Keratinocyte (primary cell): ENCODE measurements around the gene DCHS2. TPM values are rescaled to one million over a fixed set of nuclear protein-coding genes. Genes with fewer than 3 reads are reported as not detected.

Experiments
- DNase-seq: peaks from one replicate; pipeline ENCODE4 v3.0.0-alpha.2; 2011; ENCODE audit warnings: low read depth, missing footprints, low spot score
- FAIRE-seq: peaks from 2 replicates; lab custom pipeline; 2011; peaks lifted over from hg19 to GRCh38; lab: Jason Lieb, UNC
- H2AFZ ChIP-seq: 2 replicates; pipeline ENCODE4 v1.6.0; 2012; ENCODE audit warnings: low read length, control low read depth, inconsistent platforms; ENCODE audit not compliant: control insufficient read depth
- H3K27ac ChIP-seq: 2 replicates; pipeline ENCODE4 v1.5.1; 2011; ENCODE audit warnings: low read length; ENCODE audit not compliant: control insufficient read depth, insufficient read depth
- H3K27me3 ChIP-seq: 3 replicates; pipeline ENCODE4 v1.6.0; 2011; ENCODE audit warnings: low read length; ENCODE audit not compliant: control insufficient read depth, insufficient read depth; ENCODE audit errors: extremely low read depth
- H3K36me3 ChIP-seq, 2 experiments: 2 replicates in 1 of 2; 3 replicates in 1 of 2; pipeline ENCODE4 v1.5.1; 2011; ENCODE audit warnings: low read length in 2 of 2, mild to moderate bottlenecking in 1 of 2; ENCODE audit not compliant: control insufficient read depth in 2 of 2, insufficient read depth in 2 of 2; ENCODE audit errors: extremely low read depth in 1 of 2
- H3K4me1 ChIP-seq: 3 replicates; pipeline ENCODE4 v1.5.1; 2011; ENCODE audit warnings: low read length; ENCODE audit not compliant: control insufficient read depth, insufficient read depth; ENCODE audit errors: extremely low read depth
- H3K4me2 ChIP-seq: 3 replicates; pipeline ENCODE4 v1.6.0; 2011; ENCODE audit warnings: low read depth, low read length; ENCODE audit not compliant: control insufficient read depth, insufficient read depth; ENCODE audit errors: extremely low read depth
- H3K4me3 ChIP-seq, 3 experiments: fragments of 200-600 bp in 1 of 3; sonication (generic) in 1 of 3; 2 replicates in 2 of 3; 3 replicates in 1 of 3; pipeline ENCODE4 v1.5.1; 2011 to 2016; ENCODE audit warnings: low read length in 3 of 3, mild to moderate bottlenecking in 3 of 3, control low read depth in 2 of 3, inconsistent platforms in 1 of 3, low read depth in 1 of 3, mixed read lengths in 1 of 3, mixed run types in 1 of 3, moderate library complexity in 1 of 3; ENCODE audit not compliant: control insufficient read depth in 2 of 3, insufficient read depth in 2 of 3; ENCODE audit errors: extremely low read depth in 1 of 3
- H3K79me2 ChIP-seq: 2 replicates; pipeline ENCODE4 v1.6.0; 2012; ENCODE audit warnings: low read length; ENCODE audit not compliant: control insufficient read depth, insufficient read depth
- H3K9ac ChIP-seq: 3 replicates; pipeline ENCODE4 v1.6.0; 2011; ENCODE audit warnings: low read length; ENCODE audit not compliant: control insufficient read depth, insufficient read depth; ENCODE audit errors: extremely low read depth
- H3K9me1 ChIP-seq: 3 replicates; pipeline ENCODE4 v1.6.0; 2011; ENCODE audit warnings: low read length; ENCODE audit not compliant: control insufficient read depth, insufficient read depth; ENCODE audit errors: extremely low read depth
- H3K9me3 ChIP-seq: 2 replicates; pipeline ENCODE4 v1.5.1; 2012; ENCODE audit warnings: low read depth, low read length; ENCODE audit not compliant: control insufficient read depth
- H4K20me1 ChIP-seq: 3 replicates; pipeline ENCODE4 v1.6.0; 2011; ENCODE audit warnings: low read length; ENCODE audit not compliant: control insufficient read depth, insufficient read depth; ENCODE audit errors: extremely low read depth
- CTCF ChIP-seq, 3 experiments: IDR thresholded peaks in 1 of 3; conservative IDR thresholded peaks in 1 of 3; optimal IDR thresholded peaks in 1 of 3; 2 replicates in 2 of 3; 3 replicates in 1 of 3; pipeline versions ENCODE3 to v1.5.1; 2011; ENCODE audit warnings: low read length in 3 of 3, mild to moderate bottlenecking in 3 of 3, moderate library complexity in 2 of 3, control low read depth in 1 of 3, inconsistent platforms in 1 of 3; ENCODE audit not compliant: insufficient read depth in 2 of 3; ENCODE audit errors: extremely low read depth in 1 of 3
- EZH2 ChIP-seq: IDR thresholded peaks from one replicate; pipeline ENCODE4 v1.6.1; 2012; ENCODE audit warnings: inconsistent platforms, mild to moderate bottlenecking, low read length, moderate library complexity
- dilution Hi-C: fragments of 300-500 bp; cut with MboI; formaldehyde crosslinking; loops from one replicate; pipeline ENCODE4 v1.7.0; 2020; ENCODE audit warnings: low sequenced_read_pairs; ENCODE audit not compliant: extremely low pct_ligation_motif_present
- polyA plus RNA-seq, 5 experiments: library from polyadenylated mRNA; depleted of rRNA in 3 of 5; stranded (reverse) in 3 of 5; stranded (forward) in 1 of 5; unstranded in 1 of 5; fragments of >200 nt; gene quantifications; 1 replicate in 1 of 5; 2 replicates in 3 of 5; 3 replicates in 1 of 5; pipeline versions ENCODE4 v1.2.1 to v1.2.3, GENCODE V29; 2011 to 2012; ENCODE audit warnings: missing spikeins in 2 of 5, low read depth in 1 of 5, low replicate concordance in 1 of 5

Gene DCHS2
- polyA plus RNA-seq, 1 donor (not counting 4 experiments of a cell fraction or from before 2014, with no cell fraction given) = 0.01 TPM

- Histone ChIP-seq H3K27ac (no peak overlapping the region), H3K9me1 (no peaks in the 10 kb centered on the region), H2AFZ (no peak overlapping the region), H3K9me3 (no peaks in the 10 kb centered on the region), H3K4me2 (no peak overlapping the region), H3K9ac (no peak overlapping the region), H3K4me3 (no peak overlapping the region), H3K4me1 (no peaks in the 10 kb centered on the region), H3K79me2 (no peaks in the 10 kb centered on the region), H4K20me1 (no peaks in the 10 kb centered on the region), H3K27me3 (peaks cover 5% of the 10 kb centered on the region), H3K36me3 (no peaks in the 10 kb centered on the region)
- DNase-seq (no peak), FAIRE-seq (no peak)
- TF ChIP-seq EZH2 (no peak), CTCF (optimal IDR thresholded peaks at IDR 0.05 in 1 of 3, IDR thresholded peaks at IDR 0.05 in 1 of 3, conservative IDR thresholded peaks at IDR 0.05 in 1 of 3; ENCODE audit: extremely low read depth in 1 of 3, insufficient read depth in 2 of 3, low read length in 3 of 3) (no peak)
- dilution Hi-C loops = no loop called here
These were observed 13.5 kb downstream of the DCHS2 start for GRCh38 chr4:154478128-154478527.

- TF ChIP-seq EZH2 (no peak), CTCF (optimal IDR thresholded peaks at IDR 0.05 in 1 of 3, IDR thresholded peaks at IDR 0.05 in 1 of 3, conservative IDR thresholded peaks at IDR 0.05 in 1 of 3; ENCODE audit: extremely low read depth in 1 of 3, insufficient read depth in 2 of 3, low read length in 3 of 3) (no peak)
- Histone ChIP-seq H3K9me3 (no peaks in the 10 kb centered on the region), H3K9me1 (no peaks in the 10 kb centered on the region), H2AFZ (no peak overlapping the region), H3K27me3 (peaks cover 5% of the 10 kb centered on the region), H3K27ac (no peak overlapping the region), H4K20me1 (no peaks in the 10 kb centered on the region), H3K9ac (no peak overlapping the region), H3K4me2 (no peak overlapping the region), H3K4me3 (no peak overlapping the region), H3K4me1 (no peaks in the 10 kb centered on the region), H3K36me3 (no peaks in the 10 kb centered on the region), H3K79me2 (no peaks in the 10 kb centered on the region)
- DNase-seq (no peak), FAIRE-seq (no peak)
- dilution Hi-C loops = no loop called here
These were observed 15.4 kb downstream of the DCHS2 start for GRCh38 chr4:154476232-154476631.
